GM21423 (cell line): ENCODE data around the gene PAX2.

ENCODE experiments used
- ATAC-seq: cut with Tn5 transposase; IDR thresholded peaks from one replicate; pipeline ENCODE4 v1.9.1; 2021; ENCODE audit warnings: mild to moderate bottlenecking, moderate library complexity; ENCODE audit not compliant: unreplicated experiment

PAX2 gene

DNA sequence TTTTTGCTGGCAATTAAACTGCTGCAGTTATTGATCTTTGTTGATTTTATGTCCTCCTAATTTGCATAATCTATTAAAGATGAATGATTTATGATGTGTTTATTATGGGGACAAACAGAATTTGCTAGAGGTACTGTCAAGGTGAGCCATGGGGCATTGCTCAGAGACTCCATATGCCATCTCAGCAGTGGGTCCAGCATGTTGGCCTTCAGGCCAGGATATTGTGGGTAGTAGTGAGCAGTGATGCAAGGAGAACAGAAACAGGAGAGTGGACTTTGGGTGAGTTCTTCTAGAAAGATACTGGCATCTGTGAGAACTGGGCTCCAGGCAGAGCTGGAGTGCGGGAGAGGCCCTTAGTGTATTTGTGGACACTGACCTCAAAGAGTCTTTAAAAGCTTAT lies 65.9 kb downstream of the PAX2 start:
- ATAC-seq = no peak

GRCh38 chr10:100811752-100812750 lies 66.7 kb downstream of the PAX2 start:
- ATAC-seq = no peak

- no peak for ATAC-seq
Measured at GRCh38 chr10:100812978-100813377, 67.6 kb downstream of the PAX2 start.

DNA sequence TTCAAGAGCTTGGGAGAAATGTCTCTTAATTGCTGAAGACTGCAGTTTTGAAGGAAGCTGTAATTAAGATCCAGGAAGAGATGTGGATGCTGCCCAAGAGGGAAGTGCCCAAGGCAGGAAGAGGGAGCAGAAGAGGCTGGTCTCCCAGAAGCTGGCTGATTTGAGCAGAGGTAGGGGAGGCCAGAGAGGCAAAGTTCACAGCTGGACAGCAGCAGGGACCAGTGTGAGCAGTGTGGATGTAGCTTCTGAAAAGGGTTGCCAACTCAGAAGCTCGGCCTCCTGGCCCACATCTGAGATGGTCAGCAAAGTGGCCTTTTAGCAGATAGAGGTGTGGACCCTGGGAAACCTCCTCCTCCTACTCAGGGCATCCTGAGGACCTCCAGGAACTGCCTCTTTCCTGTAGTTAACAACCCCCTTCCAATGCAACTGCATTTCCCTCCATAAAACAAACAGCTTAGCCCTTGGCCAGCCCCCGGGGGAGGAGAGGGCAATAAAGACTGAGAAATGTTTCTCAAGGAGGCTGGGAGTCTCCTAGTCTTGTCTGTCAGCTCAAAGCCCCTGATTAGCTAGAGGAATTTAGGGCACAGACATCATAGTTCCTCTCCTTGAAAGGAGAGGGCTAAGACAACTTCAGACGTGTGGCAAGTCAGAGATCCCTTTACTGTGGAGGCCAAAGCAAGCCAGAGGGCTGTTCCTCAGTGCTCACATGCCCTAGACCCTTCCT lies 69.5 kb downstream of the PAX2 start:
- ATAC-seq = no peak

DNA sequence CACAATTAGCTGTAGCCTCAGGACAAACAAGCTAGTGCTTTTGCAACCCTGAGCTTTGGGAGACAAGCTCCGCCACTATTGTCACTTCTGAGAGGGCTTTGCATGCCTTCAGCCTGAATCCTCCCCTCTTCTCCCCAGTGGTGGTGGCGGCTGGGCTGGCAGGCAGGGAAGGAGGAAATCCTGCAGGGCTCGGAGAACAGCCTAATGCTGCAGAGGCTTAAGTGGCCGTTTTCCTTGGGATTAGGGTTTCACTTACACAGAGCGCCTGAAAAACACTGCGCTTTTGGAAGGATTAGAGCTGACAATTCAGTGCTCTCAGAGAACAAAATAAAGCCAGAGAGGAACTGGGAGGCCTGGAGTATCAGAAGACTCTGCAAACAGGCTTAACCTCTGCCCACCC lies 71.3 kb downstream of the PAX2 start:
- ATAC-seq = no peak

GRCh38 chr10:100817268-100817839 lies 72.0 kb downstream of the PAX2 start:
- ATAC-seq = no peak

- no peak for ATAC-seq
Measured at GRCh38 chr10:100819424-100819823, 74.0 kb downstream of the PAX2 start.

- ATAC-seq = no peak
Measured at GRCh38 chr10:100823194-100823593, 77.8 kb downstream of the PAX2 start.

DNA sequence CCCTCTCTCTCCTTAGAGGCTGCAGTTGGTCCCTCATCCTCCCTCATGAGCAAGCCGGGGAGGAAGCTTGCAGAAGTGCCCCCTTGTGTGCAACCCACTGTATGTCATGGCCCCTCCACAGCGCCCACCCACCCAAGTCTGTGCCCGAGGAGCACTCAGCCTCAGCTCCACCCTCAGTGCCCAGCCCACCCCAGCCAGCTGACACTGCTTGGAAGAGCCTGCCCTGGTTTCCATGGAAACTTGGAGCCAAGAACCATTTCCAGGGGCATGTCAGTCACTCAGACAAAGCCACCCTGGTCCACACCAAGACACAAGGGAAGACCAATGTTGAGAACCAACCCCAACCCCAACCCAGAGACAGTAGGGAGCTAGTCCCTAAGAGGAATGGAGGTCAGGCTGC lies 79.5 kb downstream of the PAX2 start:
- ATAC-seq = no peak

DNA sequence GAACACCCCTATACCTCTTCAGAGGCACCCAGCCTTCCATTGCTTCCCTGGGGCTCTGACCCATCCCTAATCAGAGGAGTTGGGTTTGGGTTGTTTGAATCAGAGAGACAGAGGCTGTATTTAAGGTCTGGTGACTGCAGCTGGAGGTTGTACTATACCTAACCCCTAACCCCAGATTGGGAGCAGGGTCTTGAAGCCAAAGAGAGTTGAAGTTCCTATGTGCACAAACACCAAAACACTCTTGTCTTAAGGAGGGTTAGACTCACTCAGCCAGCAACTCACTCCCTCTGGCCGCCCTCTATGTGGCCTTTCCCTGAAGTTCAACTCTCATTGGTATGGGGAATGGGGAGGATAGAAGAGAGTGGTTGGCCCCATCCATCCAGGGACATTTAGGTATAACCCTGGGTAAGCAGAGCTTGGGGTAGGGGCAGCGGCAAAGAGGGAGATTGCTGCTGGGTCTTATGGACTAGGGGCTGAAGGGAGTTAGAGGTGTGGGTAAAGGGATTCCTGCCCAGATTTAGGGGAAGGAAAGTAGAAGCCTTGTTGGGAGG lies 80.0 kb downstream of the PAX2 start:
- ATAC-seq = no peak

DNA sequence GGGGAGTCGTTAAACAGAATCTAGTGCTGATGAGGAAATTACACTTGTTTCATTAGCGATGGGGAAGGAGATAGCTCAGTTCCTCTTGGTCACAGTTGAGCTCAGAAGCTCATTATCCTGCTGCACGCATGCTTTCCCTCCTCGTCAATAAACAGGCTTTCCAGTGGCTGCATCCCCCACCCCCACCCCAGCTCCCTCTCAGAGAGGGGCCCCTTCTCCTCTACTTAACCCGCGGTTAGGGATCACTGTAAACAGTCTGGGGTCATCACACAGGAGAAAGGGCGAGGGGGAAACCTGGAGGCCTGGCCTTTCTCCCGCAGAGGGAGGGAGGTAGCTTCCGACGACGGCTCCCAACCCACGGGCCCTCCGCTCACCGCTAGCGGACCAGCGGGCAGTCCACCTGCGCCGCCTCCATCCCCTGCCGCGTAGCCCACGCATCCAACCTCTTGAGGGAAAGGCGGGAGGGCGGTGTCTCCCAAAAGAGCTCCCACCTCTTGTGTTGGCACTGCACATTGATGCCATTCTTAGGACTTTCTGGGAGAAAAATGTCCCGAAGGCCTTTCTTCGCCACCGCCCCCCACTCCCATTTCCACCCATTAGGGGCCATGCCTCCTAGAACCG lies 80.8 kb downstream of the PAX2 start:
- ATAC-seq = no peak

- no peak for ATAC-seq
Measured at GRCh38 chr10:100826661-100826982, 81.2 kb downstream of the PAX2 start.

- ATAC-seq = no peak
Measured at GRCh38 chr10:100826983-100827818, 81.8 kb downstream of the PAX2 start.

DNA sequence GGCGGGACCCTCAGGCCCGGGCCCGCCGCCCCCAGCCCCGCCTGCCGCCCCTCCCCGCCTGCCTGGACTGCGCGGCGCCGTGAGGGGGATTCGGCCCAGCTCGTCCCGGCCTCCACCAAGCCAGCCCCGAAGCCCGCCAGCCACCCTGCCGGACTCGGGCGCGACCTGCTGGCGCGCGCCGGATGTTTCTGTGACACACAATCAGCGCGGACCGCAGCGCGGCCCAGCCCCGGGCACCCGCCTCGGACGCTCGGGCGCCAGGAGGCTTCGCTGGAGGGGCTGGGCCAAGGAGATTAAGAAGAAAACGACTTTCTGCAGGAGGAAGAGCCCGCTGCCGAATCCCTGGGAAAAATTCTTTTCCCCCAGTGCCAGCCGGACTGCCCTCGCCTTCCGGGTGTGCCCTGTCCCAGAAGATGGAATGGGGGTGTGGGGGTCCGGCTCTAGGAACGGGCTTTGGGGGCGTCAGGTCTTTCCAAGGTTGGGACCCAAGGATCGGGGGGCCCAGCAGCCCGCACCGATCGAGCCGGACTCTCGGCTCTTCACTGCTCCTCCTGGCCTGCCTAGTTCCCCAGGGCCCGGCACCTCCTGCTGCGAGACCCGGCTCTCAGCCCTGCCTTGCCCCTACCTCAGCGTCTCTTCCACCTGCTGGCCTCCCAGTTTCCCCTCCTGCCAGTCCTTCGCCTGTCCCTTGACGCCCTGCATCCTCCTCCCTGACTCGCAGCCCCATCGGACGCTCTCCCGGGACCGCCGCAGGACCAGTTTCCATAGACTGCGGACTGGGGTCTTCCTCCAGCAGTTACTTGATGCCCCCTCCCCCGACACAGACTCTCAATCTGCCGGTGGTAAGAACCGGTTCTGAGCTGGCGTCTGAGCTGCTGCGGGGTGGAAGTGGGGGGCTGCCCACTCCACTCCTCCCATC lies 82.7 kb downstream of the PAX2 start:
- no peak for ATAC-seq

DNA sequence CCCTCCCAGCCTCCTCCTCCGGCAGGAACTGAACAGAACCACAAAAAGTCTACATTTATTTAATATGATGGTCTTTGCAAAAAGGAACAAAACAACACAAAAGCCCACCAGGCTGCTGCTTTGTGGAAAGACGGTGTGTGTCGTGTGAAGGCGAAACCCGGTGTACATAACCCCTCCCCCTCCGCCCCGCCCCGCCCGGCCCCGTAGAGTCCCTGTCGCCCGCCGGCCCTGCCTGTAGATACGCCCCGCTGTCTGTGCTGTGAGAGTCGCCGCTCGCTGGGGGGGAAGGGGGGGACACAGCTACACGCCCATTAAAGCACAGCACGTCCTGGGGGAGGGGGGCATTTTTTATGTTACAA lies 83.3 kb downstream of the PAX2 start:
- no peak for ATAC-seq

GRCh38 chr10:100829097-100829870 lies 83.9 kb downstream of the PAX2 start:
- no peak for ATAC-seq

DNA sequence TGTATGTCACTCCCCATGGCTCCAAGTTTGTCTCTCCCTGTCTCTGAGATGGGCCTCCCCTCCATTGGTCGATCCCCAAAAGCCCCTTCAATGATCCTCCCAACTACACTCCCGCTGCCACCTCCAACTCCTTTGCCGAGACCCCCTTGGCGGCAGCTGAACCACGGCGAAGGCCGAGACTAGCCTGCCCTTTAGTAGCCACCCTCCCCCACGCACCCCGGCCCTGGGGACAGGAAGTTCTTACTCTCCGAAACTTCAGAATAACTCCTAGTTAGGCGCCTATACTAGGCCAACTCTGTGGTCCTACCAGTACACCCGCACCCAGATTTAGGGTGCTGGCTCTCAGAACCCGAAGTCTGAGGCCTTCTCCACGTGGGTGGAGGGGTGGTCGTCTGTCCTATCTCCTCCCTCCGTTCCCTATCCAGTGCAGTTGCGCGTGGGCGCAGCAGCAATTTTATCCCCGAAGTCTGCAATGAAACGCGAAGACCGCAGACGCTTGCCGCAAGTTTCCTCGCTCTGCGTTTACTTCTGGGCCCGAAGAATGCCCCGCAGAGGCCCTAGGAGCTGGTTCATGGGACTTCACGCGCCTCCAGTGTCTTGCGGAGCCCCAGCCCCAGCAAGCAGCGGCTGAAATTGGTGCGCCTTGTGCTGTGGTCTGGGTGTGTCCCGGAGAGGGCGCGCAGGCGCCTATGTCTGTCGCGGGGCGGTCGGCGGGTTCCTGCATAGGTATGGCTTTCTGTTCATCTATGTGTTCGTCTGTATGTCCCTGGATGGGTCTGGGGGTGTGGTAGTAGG lies 84.7 kb downstream of the PAX2 start:
- ATAC-seq = no peak

DNA sequence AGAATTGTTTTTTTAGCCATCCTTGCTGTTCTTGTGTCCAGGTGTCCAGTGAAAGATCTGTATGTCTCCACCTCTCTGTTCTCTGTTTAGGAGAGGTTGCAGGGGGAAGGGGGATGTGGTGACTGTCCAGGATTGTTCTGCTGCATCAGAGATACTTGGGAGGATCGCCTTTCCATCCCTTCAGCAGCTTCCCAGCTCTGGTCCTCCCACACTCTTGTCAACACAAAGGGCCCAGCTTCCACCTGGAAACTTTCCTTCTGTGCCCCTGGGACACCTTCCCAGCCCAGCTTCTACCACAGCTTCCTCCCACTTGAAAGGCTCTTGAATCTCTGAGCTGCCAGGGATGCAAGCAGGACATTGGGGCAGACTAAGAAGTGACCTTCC lies 85.3 kb downstream of the PAX2 start:
- ATAC-seq = no peak
